Neural crest cell (in vitro differentiated cells): Measurements from ENCODE around the gene EHBP1L1. TPM values are rescaled to one million over a fixed set of nuclear protein-coding genes. Genes with fewer than 3 reads are reported as not detected.
A peak's percentile ranks its signal among the peaks of the same experiment; 100 is the strongest.

Source experiments
- DNase-seq: peaks from one replicate; pipeline ENCODE4 v3.0.0; 2021; ENCODE audit warnings: low read depth, mixed read lengths, low spot score
- H3K27ac Mint-ChIP-seq: one replicate; pipeline ENCODE4 v1.8.0; 2021; ENCODE audit warnings: mild to moderate bottlenecking, mixed read lengths; ENCODE audit not compliant: unreplicated experiment
- H3K27me3 Mint-ChIP-seq: 2 replicates; pipeline ENCODE4 v1.8.0; 2021; ENCODE audit warnings: low read depth, mild to moderate bottlenecking, mixed read lengths
- H3K36me3 Mint-ChIP-seq: 2 replicates; pipeline ENCODE4 v1.8.0; 2021; ENCODE audit warnings: low read depth, mild to moderate bottlenecking, mixed read lengths
- H3K4me1 Mint-ChIP-seq: 2 replicates; pipeline ENCODE4 v1.8.0; 2021; ENCODE audit warnings: mixed read lengths
- H3K4me3 Mint-ChIP-seq: one replicate; pipeline ENCODE4 v1.8.0; 2021; ENCODE audit warnings: mild to moderate bottlenecking, mixed read lengths
- H3K9me3 Mint-ChIP-seq: 2 replicates; pipeline ENCODE4 v1.8.0; 2021; ENCODE audit warnings: mixed read lengths
- total RNA-seq: library from RNA; stranded (reverse); gene quantifications from 2 replicates; pipeline ENCODE4 v1.2.1, GENCODE V29; 2021
- TF ChIP-seq, protein P1 (sequence below): fragments of 200-600 bp; sonication (generic); conservative IDR thresholded peaks from 2 replicates; pipeline ENCODE4 v1.5.0; 2021; ENCODE audit warnings: antibody characterized with exemption, mild to moderate bottlenecking

Gene EHBP1L1
- total RNA-seq, 1 donor from 2014 or later: 13.6 TPM

DNA sequence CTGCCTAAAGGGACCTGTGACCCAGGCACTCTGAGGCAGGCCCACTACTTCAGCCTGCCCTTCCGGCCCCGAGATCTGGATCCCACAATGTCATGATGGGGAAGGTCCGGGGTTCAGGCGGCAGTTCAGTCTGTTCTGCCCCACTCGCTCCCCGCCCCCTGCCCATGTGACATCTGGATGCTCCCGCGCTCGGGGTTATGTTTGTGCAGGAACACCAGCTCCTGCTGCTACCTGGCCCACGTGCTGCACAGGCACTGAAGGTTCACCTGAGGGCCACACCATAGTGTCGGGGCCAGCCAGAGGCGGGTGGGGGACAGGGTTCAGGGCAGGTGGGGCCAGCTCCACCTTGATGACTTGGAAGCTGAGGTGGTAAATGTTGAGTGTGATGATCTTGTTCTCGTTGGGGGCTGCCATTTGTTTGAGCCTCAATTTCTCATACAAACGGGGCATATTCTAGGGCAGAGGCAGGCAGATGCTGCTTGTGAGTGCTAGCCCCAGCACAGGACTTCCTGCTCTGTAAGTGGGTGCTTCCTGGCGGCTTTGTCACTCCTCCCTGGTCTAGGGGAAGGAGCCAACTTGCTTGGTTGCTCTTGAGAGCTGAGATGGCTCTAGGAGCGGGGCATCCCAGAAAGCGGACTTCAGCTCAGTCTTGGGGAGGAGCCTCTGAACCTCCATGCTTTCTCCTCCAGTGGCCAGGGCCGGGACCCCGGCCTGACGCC lies 57.7 kb downstream of the EHBP1L1 start:
- TF ChIP-seq, protein P1, sequence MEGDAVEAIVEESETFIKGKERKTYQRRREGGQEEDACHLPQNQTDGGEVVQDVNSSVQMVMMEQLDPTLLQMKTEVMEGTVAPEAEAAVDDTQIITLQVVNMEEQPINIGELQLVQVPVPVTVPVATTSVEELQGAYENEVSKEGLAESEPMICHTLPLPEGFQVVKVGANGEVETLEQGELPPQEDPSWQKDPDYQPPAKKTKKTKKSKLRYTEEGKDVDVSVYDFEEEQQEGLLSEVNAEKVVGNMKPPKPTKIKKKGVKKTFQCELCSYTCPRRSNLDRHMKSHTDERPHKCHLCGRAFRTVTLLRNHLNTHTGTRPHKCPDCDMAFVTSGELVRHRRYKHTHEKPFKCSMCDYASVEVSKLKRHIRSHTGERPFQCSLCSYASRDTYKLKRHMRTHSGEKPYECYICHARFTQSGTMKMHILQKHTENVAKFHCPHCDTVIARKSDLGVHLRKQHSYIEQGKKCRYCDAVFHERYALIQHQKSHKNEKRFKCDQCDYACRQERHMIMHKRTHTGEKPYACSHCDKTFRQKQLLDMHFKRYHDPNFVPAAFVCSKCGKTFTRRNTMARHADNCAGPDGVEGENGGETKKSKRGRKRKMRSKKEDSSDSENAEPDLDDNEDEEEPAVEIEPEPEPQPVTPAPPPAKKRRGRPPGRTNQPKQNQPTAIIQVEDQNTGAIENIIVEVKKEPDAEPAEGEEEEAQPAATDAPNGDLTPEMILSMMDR: no peak
- Mint-ChIP-seq H3K27me3 (no peaks in the 10 kb centered on the region), H3K9me3 (no peaks in the 10 kb centered on the region), H3K4me1 (peaks cover 15% of the 10 kb centered on the region), H3K36me3 (no peaks in the 10 kb centered on the region), H3K4me3 (no peak overlapping the region), H3K27ac (peak overlapping the region; percentile 50)
- no peak for DNase-seq

DNA sequence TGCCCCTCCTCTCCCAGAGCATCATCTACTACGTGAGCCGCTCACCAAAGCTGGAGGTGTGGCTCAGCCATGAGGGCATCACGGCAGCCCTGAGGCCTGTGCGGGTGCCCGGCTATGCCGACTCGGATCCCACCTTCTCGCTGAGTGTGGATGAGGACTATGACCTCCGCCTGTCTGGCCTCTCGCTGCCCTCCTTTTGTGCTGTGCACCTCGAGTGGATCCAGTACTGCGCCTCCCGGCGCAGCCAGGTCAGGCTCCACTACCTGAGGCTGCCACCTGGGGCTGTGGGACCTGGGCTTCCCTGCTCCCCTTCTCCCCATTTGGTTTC lies 58.2 kb downstream of the EHBP1L1 start:
- H3K9me3 Mint-ChIP-seq: no peaks in the 10 kb centered on the region
- H3K4me3 Mint-ChIP-seq: no peak overlapping the region
- no peak for DNase-seq
- no peak overlapping the region for H3K27ac Mint-ChIP-seq
- TF ChIP-seq, protein P1: no peak
- no peaks in the 10 kb centered on the region for H3K27me3 Mint-ChIP-seq
- H3K36me3 Mint-ChIP-seq: no peaks in the 10 kb centered on the region
- H3K4me1 Mint-ChIP-seq: peaks cover 20% of the 10 kb centered on the region

DNA sequence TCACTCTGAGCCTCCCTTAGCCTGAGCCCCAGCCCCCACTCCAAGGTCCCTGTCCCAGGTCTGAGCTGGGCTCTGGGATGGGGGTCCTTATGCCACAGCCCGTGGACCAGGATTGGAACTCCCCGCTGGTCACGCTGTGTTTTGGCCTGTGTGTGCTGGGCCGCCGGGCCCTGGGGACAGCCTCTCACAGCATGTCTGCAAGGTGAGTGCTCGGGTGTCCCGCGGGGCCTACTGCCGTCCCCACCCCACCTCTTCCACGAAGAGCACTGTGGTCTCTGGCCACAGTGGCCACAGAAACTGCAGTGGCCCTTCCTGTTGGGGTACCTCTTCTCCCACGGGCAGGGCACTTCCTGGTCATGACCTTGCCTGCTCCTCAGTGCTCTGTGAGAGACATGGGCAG lies 58.6 kb downstream of the EHBP1L1 start:
- TF ChIP-seq, protein P1: no peak
- Mint-ChIP-seq H3K9me3 (no peaks in the 10 kb centered on the region), H3K27me3 (no peaks in the 10 kb centered on the region), H3K36me3 (no peaks in the 10 kb centered on the region), H3K27ac (no peak overlapping the region), H3K4me1 (peaks cover 21% of the 10 kb centered on the region), H3K4me3 (no peak overlapping the region)
- no peak for DNase-seq

- H3K27me3 Mint-ChIP-seq: no peaks in the 10 kb centered on the region
- TF ChIP-seq, protein P1: no peak
- no peaks in the 10 kb centered on the region for H3K9me3 Mint-ChIP-seq
- no peak overlapping the region for H3K27ac Mint-ChIP-seq
- H3K4me1 Mint-ChIP-seq: peaks cover 21% of the 10 kb centered on the region
- H3K4me3 Mint-ChIP-seq: no peak overlapping the region
- H3K36me3 Mint-ChIP-seq: no peaks in the 10 kb centered on the region
- no peak for DNase-seq
Measured at GRCh38 chr11:65634905-65635731, 59.3 kb downstream of the EHBP1L1 start.

GRCh38 chr11:65636108-65637031 lies 60.5 kb downstream of the EHBP1L1 start:
- no peak for DNase-seq
- Mint-ChIP-seq H3K4me1 (peaks cover 21% of the 10 kb centered on the region), H3K27ac (no peak overlapping the region), H3K36me3 (no peaks in the 10 kb centered on the region), H3K27me3 (no peaks in the 10 kb centered on the region), H3K4me3 (peak overlapping the region; percentile 72), H3K9me3 (no peaks in the 10 kb centered on the region)
- TF ChIP-seq, protein P1: no peak
